Thymus (tissue), 11 donors: ENCODE measurements around the gene HOXB1. TPM values are rescaled to one million over a fixed set of nuclear protein-coding genes. Genes with fewer than 3 reads are reported as not detected.
A peak's percentile ranks its signal among the peaks of the same experiment; 100 is the strongest.

Experiments used
- DNase-seq, 9 donors: peaks; one replicate each; pipeline ENCODE4 v3.0.0-alpha.2; 2013; ENCODE audit warnings: low spot score in 9 of 9, low read depth in 6 of 9, missing footprints in 1 of 9
- H3K27ac ChIP-seq, 2 donors: one replicate each; pipeline ENCODE4 v1.5.1; 2013; ENCODE audit warnings: control low read depth in 1 of 2, low read depth in 1 of 2, low read length in 1 of 2, mild to moderate bottlenecking in 1 of 2, moderate library complexity in 1 of 2
- H3K27me3 ChIP-seq, 2 donors: one replicate each; pipeline ENCODE4 v1.5.1; 2013; ENCODE audit warnings: low read length in 1 of 2; ENCODE audit not compliant: control insufficient read depth in 2 of 2, insufficient read depth in 1 of 2
- H3K36me3 ChIP-seq, 2 donors: one replicate each; pipeline ENCODE4 v1.5.1; 2013; ENCODE audit warnings: low read length in 1 of 2, mild to moderate bottlenecking in 1 of 2, moderate library complexity in 1 of 2; ENCODE audit not compliant: control insufficient read depth in 2 of 2, insufficient read depth in 2 of 2
- H3K4me1 ChIP-seq, 2 donors: one replicate each; pipeline ENCODE4 v1.5.1; 2013; ENCODE audit warnings: low read length in 2 of 2; ENCODE audit not compliant: control insufficient read depth in 2 of 2, insufficient read depth in 2 of 2
- H3K4me3 ChIP-seq, 2 donors: one replicate each; pipeline ENCODE4 v1.5.1; 2013; ENCODE audit warnings: low read length in 2 of 2, control low read depth in 1 of 2, mild to moderate bottlenecking in 1 of 2
- H3K9me3 ChIP-seq, 2 donors: one replicate each; pipeline ENCODE4 v1.5.1; 2013; ENCODE audit warnings: low read length in 1 of 2, mild to moderate bottlenecking in 1 of 2; ENCODE audit not compliant: control insufficient read depth in 2 of 2, insufficient read depth in 1 of 2
- WGBS: extraction: QIAGEN DNeasy Blood & Tissue Kit; methylation state at CpG from one replicate; pipeline ENCODE4 v1.1.7; 2013; 5-methylcytosine and 5-hydroxymethylcytosine counted together
- polyA plus RNA-seq: library from polyadenylated mRNA; stranded (reverse); fragments of 200-250 nt; gene quantifications from one replicate; pipeline ENCODE4 v1.2.3, GENCODE V29; 2013
- total RNA-seq: library from RNA; stranded (reverse); fragments of 120-200 nt; gene quantifications from one replicate; pipeline ENCODE4 v1.2.4, GENCODE V29; 2013
- donor health status: healthy.

HOXB1 gene
- total and polyA plus RNA-seq, 2 donors, result 0.11 TPM; not detected in 1

GRCh38 chr17:48556576-48557401 lies 26.0 kb upstream of the HOXB1 start:
- H3K4me1 ChIP-seq, result peaks cover 0 to 14% of the 10 kb centered on the region in 2 donors
- no peak for DNase-seq

GRCh38 chr17:48556229-48556575 lies 25.4 kb upstream of the HOXB1 start:
- Histone ChIP-seq H3K4me3 (no peak overlapping the region), H3K36me3 (no peaks in the 10 kb centered on the region), H3K27me3 (peaks cover 16 to 50% of the 10 kb centered on the region in 2 donors), H3K27ac (no peak overlapping the region), H3K4me1 (peaks cover 0 to 9% of the 10 kb centered on the region in 2 donors), H3K9me3 (no peaks in the 10 kb centered on the region)
- DNase-seq, result no peak
- 86% methylated on average over 5 of the region's 5 CpGs for WGBS

More at GRCh38 chr17:48556576-48557401, 26.0 kb upstream of the HOXB1 start:
- Histone ChIP-seq H3K27me3 (peaks cover 16 to 50% of the 10 kb centered on the region in 2 donors), H3K36me3 (no peaks in the 10 kb centered on the region), H3K4me3 (no peak overlapping the region), H3K27ac (no peak overlapping the region), H3K9me3 (no peaks in the 10 kb centered on the region)
- WGBS, result 94% methylated on average over 7 of the region's 7 CpGs

GRCh38 chr17:48555258-48556228 lies 24.7 kb upstream of the HOXB1 start:
- no peaks in the 10 kb centered on the region for H3K36me3 ChIP-seq
- H3K27me3 ChIP-seq, result peaks cover 16 to 51% of the 10 kb centered on the region in 2 donors
- DNase-seq, result peak in 1 of 9 donors; percentile 51
- no peaks in the 10 kb centered on the region for H3K9me3 ChIP-seq
- H3K4me1 ChIP-seq, result peaks cover 0 to 9% of the 10 kb centered on the region in 2 donors
- no peak overlapping the region for H3K27ac ChIP-seq
- WGBS, result 5% methylated on average over 36 of the region's 36 CpGs
- H3K4me3 ChIP-seq, result peak overlapping the region; percentile 18 to 36

DNA sequence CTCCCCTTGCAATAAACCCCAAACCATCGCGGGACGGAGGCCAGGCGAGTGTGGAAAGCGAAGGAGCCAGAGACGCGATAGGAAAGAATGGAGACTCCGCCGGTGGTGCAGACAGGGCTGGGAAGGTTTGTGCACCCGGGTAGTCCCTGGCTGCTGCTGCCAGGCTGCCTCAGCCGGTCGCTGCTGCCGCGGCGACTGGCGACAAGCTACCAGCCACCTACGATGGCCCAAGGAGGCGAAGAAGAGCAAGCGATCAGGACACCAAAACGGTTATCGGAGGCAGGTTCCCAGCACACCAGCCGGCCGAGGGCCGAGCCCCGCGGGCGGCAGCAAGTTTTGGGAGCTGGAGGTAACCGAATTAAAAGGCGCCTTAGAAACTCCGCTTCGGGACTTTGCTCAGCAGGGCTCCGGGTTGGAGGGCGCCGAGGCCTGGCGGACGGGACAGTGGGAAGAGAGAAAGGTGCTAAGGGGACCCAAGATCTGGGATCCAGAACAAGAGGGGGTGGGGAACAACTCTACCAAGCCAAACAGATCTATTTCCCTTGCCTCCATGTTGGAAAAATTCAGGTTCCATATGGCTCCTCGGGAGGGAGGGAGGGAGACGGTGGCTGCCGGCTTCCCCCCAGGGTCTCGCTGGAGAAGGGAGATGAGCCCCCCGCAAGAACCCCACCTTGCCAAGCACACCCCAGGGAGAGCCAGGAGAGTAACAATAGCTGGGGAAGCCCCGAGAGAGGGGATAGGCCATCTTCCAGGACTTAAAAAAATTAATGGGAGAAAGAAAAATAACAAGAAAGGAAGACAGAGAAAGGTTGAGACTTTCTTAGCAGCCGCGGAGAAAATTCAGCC lies 23.8 kb upstream of the HOXB1 start:
- DNase-seq, result peak in 1 of 9 donors; percentile 16
- Histone ChIP-seq H3K27ac (no peak overlapping the region), H3K4me3 (no peak overlapping the region), H3K27me3 (peaks cover 16 to 53% of the 10 kb centered on the region in 2 donors), H3K9me3 (no peaks in the 10 kb centered on the region), H3K36me3 (peaks cover 0 to 4% of the 10 kb centered on the region in 2 donors), H3K4me1 (peaks cover 0 to 9% of the 10 kb centered on the region in 2 donors)
- 86% methylated on average over 44 of the region's 44 CpGs for WGBS

- H3K9me3 ChIP-seq, result no peaks in the 10 kb centered on the region
- H3K4me1 ChIP-seq, result peaks cover 0 to 11% of the 10 kb centered on the region in 2 donors
- H3K27ac ChIP-seq, result no peak overlapping the region
- H3K27me3 ChIP-seq, result peaks cover 18 to 53% of the 10 kb centered on the region in 2 donors
- DNase-seq, result no peak
- H3K4me3 ChIP-seq, result no peak overlapping the region
- whole genome bisulfite sequencing, result 97% methylated on average over 1 of the region's 1 CpG
- H3K36me3 ChIP-seq, result peaks cover 0 to 4% of the 10 kb centered on the region in 2 donors
Observed at GRCh38 chr17:48553826-48554225, 23.0 kb upstream of the HOXB1 start.

- no peak overlapping the region for H3K4me3 ChIP-seq
- peaks cover 0 to 17% of the 10 kb centered on the region in 2 donors for H3K4me1 ChIP-seq
- 96% methylated on average over 5 of the region's 5 CpGs for WGBS
Observed at GRCh38 chr17:48553190-48553547, 22.4 kb upstream of the HOXB1 start.

DNA sequence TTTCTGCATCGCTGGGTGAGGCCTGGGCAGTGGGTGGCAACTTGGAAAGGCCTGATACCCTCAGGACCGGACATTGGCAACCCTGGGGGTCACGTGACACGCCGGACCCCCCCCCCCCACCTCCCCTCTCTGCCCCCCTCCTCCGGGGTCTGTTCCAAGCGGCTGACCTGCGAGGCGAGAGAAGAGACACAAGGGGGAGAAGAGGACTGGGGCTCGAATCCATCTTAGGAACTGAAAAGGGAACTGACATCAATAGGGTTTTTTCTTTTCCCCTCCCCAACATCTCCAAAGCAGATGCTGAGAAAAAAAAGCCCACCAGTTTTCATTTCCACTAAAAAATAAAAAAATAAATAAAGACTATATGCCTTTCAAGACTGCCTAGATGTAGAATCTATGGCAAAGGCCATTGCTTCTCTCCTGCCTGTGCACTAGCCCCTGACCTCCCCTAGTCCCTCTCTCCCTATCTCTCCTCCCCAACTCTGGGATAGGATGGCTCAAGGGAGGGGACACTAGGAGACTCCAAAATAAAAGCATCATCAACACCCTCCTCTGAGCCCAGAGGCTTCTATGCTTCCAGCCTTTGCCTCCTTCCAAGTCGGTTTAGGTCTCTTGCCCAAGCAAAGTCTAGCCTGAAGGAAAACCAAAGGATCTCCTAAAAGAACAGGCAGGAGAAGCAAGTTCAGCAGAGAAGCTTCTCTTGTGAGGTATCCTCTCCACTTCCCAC lies 21.8 kb upstream of the HOXB1 start:
- no peak for DNase-seq
- peaks cover 18 to 45% of the 10 kb centered on the region in 2 donors for H3K27me3 ChIP-seq

More at GRCh38 chr17:48553190-48553547, 22.4 kb upstream of the HOXB1 start:
- Histone ChIP-seq H3K9me3 (no peaks in the 10 kb centered on the region), H3K27ac (no peak overlapping the region), H3K36me3 (peaks cover 0 to 4% of the 10 kb centered on the region in 2 donors), H3K27me3 (peaks cover 18 to 48% of the 10 kb centered on the region in 2 donors)
- DNase-seq, result no peak

More for the DNA sequence above, 21.8 kb upstream of the HOXB1 start:
- no peak overlapping the region for H3K4me3 ChIP-seq
- H3K27ac ChIP-seq, result no peak overlapping the region
- WGBS, result 84% methylated on average over 11 of the region's 11 CpGs
- peaks cover 0 to 4% of the 10 kb centered on the region in 2 donors for H3K36me3 ChIP-seq
- peaks cover 0 to 22% of the 10 kb centered on the region in 2 donors for H3K4me1 ChIP-seq
- H3K9me3 ChIP-seq, result no peaks in the 10 kb centered on the region
